Endodermal cell (in vitro differentiated cells): ENCODE data around the gene IKZF2. TPM values are rescaled to one million over a fixed set of nuclear protein-coding genes. Genes with fewer than 3 reads are reported as not detected.

Experiments used
- DNase-seq: peaks from one replicate; pipeline ENCODE4 v3.0.0-alpha.2; 2017
- H3K27ac ChIP-seq: 2 replicates; pipeline ENCODE4 v1.5.1; 2013; ENCODE audit warnings: mild to moderate bottlenecking, low read depth, low read length, moderate library complexity
- H3K27me3 ChIP-seq: 2 replicates; pipeline ENCODE4 v1.6.1; 2013; ENCODE audit warnings: mild to moderate bottlenecking, low read length, moderate library complexity; ENCODE audit not compliant: insufficient read depth, control insufficient read depth, poor library complexity, severe bottlenecking
- H3K36me3 ChIP-seq: 2 replicates; pipeline ENCODE4 v1.7.0; 2013; ENCODE audit warnings: mild to moderate bottlenecking, low read length, moderate library complexity; ENCODE audit not compliant: control insufficient read depth, insufficient read depth
- H3K4me1 ChIP-seq: one replicate; pipeline ENCODE4 v1.7.0; 2013; ENCODE audit warnings: low read length; ENCODE audit not compliant: control insufficient read depth, insufficient read depth
- H3K4me3 ChIP-seq: 2 replicates; pipeline ENCODE4 v1.5.1; 2013; ENCODE audit warnings: mild to moderate bottlenecking, low read length, moderate library complexity
- H3K9ac ChIP-seq: 2 replicates; pipeline ENCODE4 v1.6.1; 2013; ENCODE audit warnings: mild to moderate bottlenecking, low read length, moderate library complexity; ENCODE audit not compliant: poor library complexity, severe bottlenecking; ENCODE audit errors: extremely low read depth
- H3K9me3 ChIP-seq: 2 replicates; pipeline ENCODE4 v1.6.1; 2013; ENCODE audit warnings: mild to moderate bottlenecking, low read length, moderate library complexity; ENCODE audit not compliant: control insufficient read depth
- H3K27ac Mint-ChIP-seq: 2 replicates; pipeline ENCODE4 v1.8.0; 2020; ENCODE audit warnings: mixed read lengths
- H3K27me3 Mint-ChIP-seq: 2 replicates; pipeline ENCODE4 v1.8.0; 2021; ENCODE audit warnings: mild to moderate bottlenecking, mixed read lengths; ENCODE audit not compliant: insufficient read depth
- H3K36me3 Mint-ChIP-seq: 2 replicates; pipeline ENCODE4 v1.8.0; 2020; ENCODE audit warnings: low read depth, mixed read lengths
- H3K4me1 Mint-ChIP-seq: 2 replicates; pipeline ENCODE4 v1.8.0; 2020; ENCODE audit warnings: mixed read lengths
- H3K4me3 Mint-ChIP-seq: 2 replicates; pipeline ENCODE4 v1.8.0; 2020; ENCODE audit warnings: mild to moderate bottlenecking, moderate library complexity, mixed read lengths
- H3K9me3 Mint-ChIP-seq: 2 replicates; pipeline ENCODE4 v1.8.0; 2020; ENCODE audit warnings: mild to moderate bottlenecking, mixed read lengths
- CTCF ChIP-seq: fragments of 200-600 bp; sonication (generic); conservative IDR thresholded peaks from 2 replicates; pipeline ENCODE4 v1.5.0; 2021; ENCODE audit warnings: antibody characterized with exemption, mild to moderate bottlenecking
- WGBS, 2 experiments: methylation state at CpG; one replicate each; pipeline versions ENCODE4 v1.1.5 to v1.1.7; 2013; ENCODE audit warnings: missing lambda C conversion rate in 2 of 2, mixed read lengths in 1 of 2; ENCODE audit not compliant: insufficient coverage in 1 of 2, insufficient read length in 1 of 2; 5-methylcytosine and 5-hydroxymethylcytosine counted together
- total RNA-seq, 2 donors: library from RNA; stranded (reverse); fragmentation: NEBNext Ultra II Directional in 1 of 2; extraction: Animal tissue kit (Norgen Biotek cat#: 25700) in 1 of 2; gene quantifications; 2 replicates in 1 of 2; 3 replicates in 1 of 2; pipeline ENCODE4 v1.2.1, GENCODE V29; 2021

Gene IKZF2
- total RNA-seq, 2 donors from 2014 or later: 3.9 to 8.7 TPM

DNA sequence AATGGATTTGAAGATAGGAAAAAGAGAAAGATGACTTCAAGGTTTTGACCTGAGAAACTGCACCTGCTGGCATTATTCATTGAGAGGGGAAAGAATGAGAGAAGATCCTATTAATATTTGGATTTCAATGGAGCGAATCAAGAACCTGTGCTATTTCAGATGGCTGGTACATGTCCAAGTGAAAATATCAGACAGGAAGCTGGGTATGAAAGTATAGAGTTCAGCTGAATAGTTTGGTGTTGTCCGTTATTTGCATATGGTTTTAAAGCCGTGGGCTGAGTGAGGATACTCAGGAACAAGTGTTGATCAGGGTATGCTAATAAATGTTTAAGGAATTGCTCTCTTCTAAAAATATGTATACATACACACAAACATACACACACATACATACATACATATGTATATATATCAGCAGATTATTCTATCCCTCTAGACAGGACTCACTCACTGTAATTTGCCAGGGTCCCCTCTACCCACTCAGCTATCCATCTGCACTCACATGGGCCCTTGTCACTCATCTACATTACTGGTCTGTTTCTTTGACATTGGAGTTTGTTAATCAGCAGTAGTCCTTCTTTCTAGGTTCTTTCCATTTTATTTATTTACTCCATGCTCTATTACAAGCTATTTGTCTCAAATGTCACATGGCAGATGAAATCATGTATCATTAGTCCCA, 33.9 kb upstream of the IKZF2 start:
- Mint-ChIP-seq H3K27me3 (no peaks in the 10 kb centered on the region), H3K4me1 (peaks cover 20% of the 10 kb centered on the region), H3K4me3 (no peak overlapping the region), H3K9me3 (peaks cover 6% of the 10 kb centered on the region), H3K36me3 (no peaks in the 10 kb centered on the region), H3K27ac (no peak overlapping the region)
- WGBS, 2 experiments: 98 to 100% methylated on average over 1 to 3 of the region's 3 CpGs
- no peak overlapping the region for H3K4me3 ChIP-seq
- H3K27me3 ChIP-seq: no peaks in the 10 kb centered on the region
- DNase-seq: no peak
- no peak for TF ChIP-seq CTCF
- no peak overlapping the region for H3K27ac ChIP-seq
- H3K4me1 ChIP-seq: peaks cover 4% of the 10 kb centered on the region
- H3K36me3 ChIP-seq: no peaks in the 10 kb centered on the region
- no peaks in the 10 kb centered on the region for H3K9me3 ChIP-seq
- no peak overlapping the region for H3K9ac ChIP-seq

- Mint-ChIP-seq H3K27me3 (no peaks in the 10 kb centered on the region), H3K9me3 (no peaks in the 10 kb centered on the region), H3K4me3 (no peak overlapping the region), H3K27ac (no peak overlapping the region), H3K4me1 (no peaks in the 10 kb centered on the region), H3K36me3 (no peaks in the 10 kb centered on the region)
- Histone ChIP-seq H3K4me3 (no peak overlapping the region), H3K27ac (no peak overlapping the region), H3K9ac (no peak overlapping the region), H3K9me3 (no peaks in the 10 kb centered on the region), H3K27me3 (no peaks in the 10 kb centered on the region), H3K36me3 (no peaks in the 10 kb centered on the region), H3K4me1 (no peaks in the 10 kb centered on the region)
- no peak for DNase-seq
- TF ChIP-seq CTCF: no peak
Observed at GRCh38 chr2:213181712-213182111, 30.3 kb upstream of the IKZF2 start.

GRCh38 chr2:213177679-213178078, 26.3 kb upstream of the IKZF2 start:
- Mint-ChIP-seq H3K27me3 (no peaks in the 10 kb centered on the region), H3K36me3 (no peaks in the 10 kb centered on the region), H3K4me3 (no peak overlapping the region), H3K9me3 (no peaks in the 10 kb centered on the region), H3K27ac (no peak overlapping the region), H3K4me1 (peaks cover under 1% of the 10 kb centered on the region)
- Histone ChIP-seq H3K36me3 (no peaks in the 10 kb centered on the region), H3K27me3 (no peaks in the 10 kb centered on the region), H3K27ac (no peak overlapping the region), H3K4me3 (no peak overlapping the region), H3K9ac (no peak overlapping the region), H3K9me3 (no peaks in the 10 kb centered on the region), H3K4me1 (no peaks in the 10 kb centered on the region)
- no peak for DNase-seq
- no peak for TF ChIP-seq CTCF
- 100% methylated on average over 1 of the region's 1 CpG for WGBS, 2 experiments
